H9 (cell line): Measurements from ENCODE around the gene SORCS2. TPM values are rescaled to one million over a fixed set of nuclear protein-coding genes. Genes with fewer than 3 reads are reported as not detected.
A peak's percentile ranks its signal among the peaks of the same experiment; 100 is the strongest.

Source experiments
- DNase-seq: peaks from one replicate; pipeline ENCODE4 v3.0.0-alpha.2; 2017
- H2AFZ ChIP-seq: one replicate; pipeline ENCODE4 v1.6.1; 2013; ENCODE audit warnings: mild to moderate bottlenecking, low read length, control low read depth, moderate library complexity
- H2AK5ac ChIP-seq: 2 replicates; pipeline ENCODE4 v1.6.1; 2013; ENCODE audit warnings: low read length, control low read depth, mixed read lengths; ENCODE audit not compliant: insufficient read length
- H2BK120ac ChIP-seq: one replicate; pipeline ENCODE4 v1.6.1; 2013; ENCODE audit warnings: low read depth, mild to moderate bottlenecking, low read length, control low read depth, inconsistent platforms; ENCODE audit not compliant: poor library complexity, severe bottlenecking
- H2BK12ac ChIP-seq: 2 replicates; pipeline ENCODE4 v1.6.1; 2013; ENCODE audit warnings: low read length, control low read depth, mixed read lengths, low read depth; ENCODE audit not compliant: insufficient read length
- H2BK15ac ChIP-seq: 2 replicates; pipeline ENCODE4 v1.6.1; 2013; ENCODE audit warnings: low read depth, low read length, control low read depth
- H2BK20ac ChIP-seq: one replicate; pipeline ENCODE4 v1.6.1; 2013; ENCODE audit warnings: low read depth, mild to moderate bottlenecking, low read length, control low read depth, inconsistent platforms; ENCODE audit not compliant: poor library complexity, severe bottlenecking
- H2BK5ac ChIP-seq: 2 replicates; pipeline ENCODE4 v1.6.1; 2013; ENCODE audit warnings: low read length, control low read depth, mixed read lengths; ENCODE audit not compliant: insufficient read length
- H3K14ac ChIP-seq: 2 replicates; pipeline ENCODE4 v1.6.1; 2013; ENCODE audit warnings: low read length, control low read depth; ENCODE audit not compliant: insufficient read depth
- H3K18ac ChIP-seq: 2 replicates; pipeline ENCODE4 v1.6.1; 2013; ENCODE audit warnings: low read depth, mild to moderate bottlenecking, mixed read lengths, low read length, control low read depth; ENCODE audit not compliant: insufficient read length
- H3K23ac ChIP-seq: 2 replicates; pipeline ENCODE4 v1.6.1; 2013; ENCODE audit warnings: low read length, control low read depth, mixed read lengths, low read depth; ENCODE audit not compliant: insufficient read length
- H3K23me2 ChIP-seq: 2 replicates; pipeline ENCODE4 v1.6.1; 2013; ENCODE audit warnings: low read depth, mild to moderate bottlenecking, mixed read lengths, low read length, control low read depth; ENCODE audit not compliant: insufficient read length, poor library complexity, severe bottlenecking
- H3K27ac ChIP-seq: 2 replicates; pipeline ENCODE4 v1.5.1; 2013; ENCODE audit warnings: low read length, control low read depth, mixed read lengths, low read depth; ENCODE audit not compliant: insufficient read length
- H3K27me3 ChIP-seq: 2 replicates; pipeline ENCODE4 v1.6.1; 2013; ENCODE audit warnings: low read length, control low read depth, inconsistent platforms; ENCODE audit not compliant: insufficient read depth
- H3K4ac ChIP-seq: 2 replicates; pipeline ENCODE4 v1.6.1; 2013; ENCODE audit warnings: low read depth, mild to moderate bottlenecking, control low read depth, inconsistent platforms, low read length, moderate library complexity
- H3K4me1 ChIP-seq: 2 replicates; pipeline ENCODE4 v1.6.1; 2013; ENCODE audit warnings: low read length, control low read depth, inconsistent platforms; ENCODE audit not compliant: insufficient read depth
- H3K4me2 ChIP-seq: 2 replicates; pipeline ENCODE4 v1.6.1; 2013; ENCODE audit warnings: low read length, control low read depth, mixed read lengths; ENCODE audit not compliant: insufficient read length, insufficient read depth
- H3K56ac ChIP-seq: 2 replicates; pipeline ENCODE4 v1.6.1; 2013; ENCODE audit warnings: low read depth, mild to moderate bottlenecking, mixed read lengths, low read length, control low read depth; ENCODE audit not compliant: insufficient read length
- H3K79me1 ChIP-seq: 2 replicates; pipeline ENCODE4 v1.6.1; 2013; ENCODE audit warnings: low read depth, mild to moderate bottlenecking, moderate library complexity, low read length, control low read depth, inconsistent platforms; ENCODE audit not compliant: insufficient read depth, poor library complexity, severe bottlenecking
- H3K79me2 ChIP-seq: 2 replicates; pipeline ENCODE4 v1.6.1; 2013; ENCODE audit warnings: low read length, control low read depth, inconsistent platforms; ENCODE audit not compliant: insufficient read depth
- H3K9ac ChIP-seq: 2 replicates; pipeline ENCODE4 v1.6.1; 2013; ENCODE audit warnings: low read length, control low read depth, mixed read lengths; ENCODE audit not compliant: insufficient read length; ENCODE audit errors: extremely low read depth
- H3K9me3 ChIP-seq: one replicate; pipeline ENCODE4 v1.6.1; 2013; ENCODE audit warnings: low read depth, low read length, inconsistent platforms; ENCODE audit not compliant: control insufficient read depth
- H3T11ph ChIP-seq: one replicate; pipeline ENCODE4 v1.6.1; 2013; ENCODE audit warnings: mild to moderate bottlenecking, low read length, control low read depth, inconsistent platforms
- H4K20me1 ChIP-seq: one replicate; pipeline ENCODE4 v1.6.1; 2013; ENCODE audit not compliant: control insufficient read depth, insufficient read length, insufficient read depth
- H4K5ac ChIP-seq: 2 replicates; pipeline ENCODE4 v1.6.1; 2013; ENCODE audit warnings: low read depth, mild to moderate bottlenecking, mixed read lengths, low read length, control low read depth; ENCODE audit not compliant: insufficient read length
- H4K8ac ChIP-seq: replicated peaks from 2 replicates; pipeline ENCODE4 v1.6.1; 2013; ENCODE audit warnings: low read length, control low read depth, mixed read lengths, low read depth; ENCODE audit not compliant: insufficient read length
- H4K91ac ChIP-seq: 2 replicates; pipeline ENCODE4 v1.6.1; 2013; ENCODE audit warnings: low read depth, mild to moderate bottlenecking, moderate library complexity, mixed read lengths, low read length, control low read depth; ENCODE audit not compliant: insufficient read length
- H3K27ac Mint-ChIP-seq, 3 experiments: 2 replicates in 2 of 3; 3 replicates in 1 of 3; pipeline ENCODE4 v1.8.0; 2020 to 2021; ENCODE audit warnings: mixed read lengths in 3 of 3, mild to moderate bottlenecking in 1 of 3, moderate library complexity in 1 of 3
- H3K27me3 Mint-ChIP-seq: 2 replicates; pipeline ENCODE4 v1.8.0; 2021; ENCODE audit warnings: low read depth, mild to moderate bottlenecking, moderate library complexity, mixed read lengths
- H3K36me3 Mint-ChIP-seq, 3 experiments: 2 replicates in 2 of 3; 3 replicates in 1 of 3; pipeline ENCODE4 v1.8.0; 2020 to 2021; ENCODE audit warnings: low read depth in 3 of 3, mixed read lengths in 3 of 3; ENCODE audit not compliant: insufficient read depth in 1 of 3
- H3K4me1 Mint-ChIP-seq, 2 experiments: 2 replicates each; pipeline ENCODE4 v1.8.0; 2020; ENCODE audit warnings: mixed read lengths in 2 of 2
- H3K4me3 Mint-ChIP-seq, 2 experiments: 2 replicates in 1 of 2; 3 replicates in 1 of 2; pipeline ENCODE4 v1.8.0; 2020 to 2021; ENCODE audit warnings: mild to moderate bottlenecking in 2 of 2, mixed read lengths in 2 of 2, moderate library complexity in 1 of 2
- H3K9me3 Mint-ChIP-seq, 2 experiments: 2 replicates in 1 of 2; 3 replicates in 1 of 2; pipeline ENCODE4 v1.8.0; 2020; ENCODE audit warnings: mild to moderate bottlenecking in 2 of 2, mixed read lengths in 2 of 2, moderate library complexity in 1 of 2
- CTCF ChIP-seq: fragments of 200-600 bp; sonication (generic); conservative IDR thresholded peaks from 3 replicates; pipeline ENCODE4 v1.8.0; 2021; ENCODE audit warnings: antibody characterized with exemption, mild to moderate bottlenecking
- WGBS: extraction: QIAGEN DNeasy Blood & Tissue Kit; methylation state at CpG from one replicate; pipeline ENCODE4 v1.1.7; 2013; ENCODE audit warnings: missing lambda C conversion rate, low lambda C conversion rate, mixed read lengths; ENCODE audit not compliant: insufficient read length; ENCODE audit errors: extremely low coverage; 5-methylcytosine and 5-hydroxymethylcytosine counted together
- total RNA-seq: library from RNA; stranded (reverse); gene quantifications from 2 replicates; pipeline ENCODE4 v1.2.1, GENCODE V29; 2021

The SORCS2 gene
- total RNA-seq, 1 experiment from 2014 or later, result 0.57 TPM

- no peaks in the 10 kb centered on the region for H3K79me1 ChIP-seq
- no peak overlapping the region for H4K91ac ChIP-seq
- H2BK120ac ChIP-seq, result no peak overlapping the region
- H3T11ph ChIP-seq, result no peak overlapping the region
- H3K9ac ChIP-seq, result no peak overlapping the region
- no peaks in the 10 kb centered on the region for H3K4me1 Mint-ChIP-seq
- H2BK20ac ChIP-seq, result no peak overlapping the region
- H3K4ac ChIP-seq, result no peak overlapping the region
- no CpG with 5 or more reads among the region's 4 CpGs for WGBS
- H3K18ac ChIP-seq, result no peak overlapping the region
- H2BK12ac ChIP-seq, result no peak overlapping the region
- no peak for TF ChIP-seq CTCF
- H3K14ac ChIP-seq, result no peak overlapping the region
- no peaks in the 10 kb centered on the region for H3K27me3 ChIP-seq
- H3K36me3 Mint-ChIP-seq, result no peaks in the 10 kb centered on the region
- no peak overlapping the region for H2AFZ ChIP-seq
- H3K23me2 ChIP-seq, result no peaks in the 10 kb centered on the region
- no peak overlapping the region for H2BK5ac ChIP-seq
- H3K27me3 Mint-ChIP-seq, result peaks cover 7% of the 10 kb centered on the region
- peaks cover 4% of the 10 kb centered on the region in 2 experiments; a peak in 3 of 5 replicates for H3K9me3 Mint-ChIP-seq
- no peak overlapping the region for H3K4me2 ChIP-seq
- H3K27ac ChIP-seq, result no peak overlapping the region
- H3K27ac Mint-ChIP-seq, result peak overlapping the region in 1 of 3 experiments; percentile 85; a peak in 3 of 7 replicates
- no peaks in the 10 kb centered on the region for H3K4me1 ChIP-seq
- H3K9me3 ChIP-seq, result no peaks in the 10 kb centered on the region
- H4K20me1 ChIP-seq, result no peaks in the 10 kb centered on the region
- no peak overlapping the region for H2AK5ac ChIP-seq
- H2BK15ac ChIP-seq, result no peak overlapping the region
- no peak overlapping the region for H3K4me3 Mint-ChIP-seq
- no peak overlapping the region for H3K56ac ChIP-seq
- no peak overlapping the region for H4K8ac ChIP-seq
- no peak for DNase-seq
- no peak overlapping the region for H3K23ac ChIP-seq
- H3K79me2 ChIP-seq, result no peaks in the 10 kb centered on the region
- no peak overlapping the region for H4K5ac ChIP-seq
Observed at GRCh38 chr4:7546809-7547367, 354.6 kb downstream of the SORCS2 start.
